Activated T-helper 1 cell treated with Interleukin-2 at 50 U/mL for 16 hours (primary cell): ENCODE measurements around the gene SLC38A11.

ENCODE experiments used
- DNase-seq: peaks from one replicate; pipeline ENCODE4 v3.0.0-alpha.2; 2020; ENCODE audit warnings: low read depth

The SLC38A11 gene

DNA sequence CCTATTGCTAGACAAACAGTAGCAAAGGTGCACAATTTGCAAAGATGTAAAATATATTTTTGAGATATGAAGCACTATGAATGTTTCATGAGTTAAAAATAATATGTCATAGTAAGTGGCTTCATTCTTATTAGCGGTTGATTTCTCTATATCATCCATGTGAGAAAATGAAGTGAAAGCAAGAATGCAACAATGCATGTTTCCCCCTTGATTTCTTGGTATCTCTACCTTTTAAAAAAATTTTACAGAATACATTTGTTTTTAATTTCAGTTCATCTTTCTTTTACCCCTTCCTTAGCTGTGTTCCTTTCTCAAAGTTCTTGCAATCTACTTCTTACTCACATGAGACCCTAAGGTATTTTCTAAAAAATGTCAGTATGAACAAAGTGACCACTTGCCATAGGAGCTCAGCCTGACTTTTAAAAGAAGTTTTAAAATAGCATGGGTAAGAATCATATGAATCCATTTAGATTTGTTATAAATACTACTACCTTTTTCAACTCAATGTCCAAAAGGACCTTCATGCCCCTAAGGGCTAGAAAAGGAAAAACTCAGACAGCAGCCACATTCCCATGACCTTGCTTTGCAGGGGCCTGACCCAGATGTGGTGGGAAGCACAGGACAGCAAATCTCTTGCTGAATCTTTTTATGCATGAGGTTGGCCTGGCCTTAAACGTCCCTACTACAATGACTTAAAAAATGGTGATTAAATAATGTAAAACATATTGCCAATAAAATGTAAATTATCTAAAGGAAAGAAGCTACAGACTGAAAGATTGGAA is 14.8 kb upstream of the SLC38A11 start:
- no peak for DNase-seq

DNA sequence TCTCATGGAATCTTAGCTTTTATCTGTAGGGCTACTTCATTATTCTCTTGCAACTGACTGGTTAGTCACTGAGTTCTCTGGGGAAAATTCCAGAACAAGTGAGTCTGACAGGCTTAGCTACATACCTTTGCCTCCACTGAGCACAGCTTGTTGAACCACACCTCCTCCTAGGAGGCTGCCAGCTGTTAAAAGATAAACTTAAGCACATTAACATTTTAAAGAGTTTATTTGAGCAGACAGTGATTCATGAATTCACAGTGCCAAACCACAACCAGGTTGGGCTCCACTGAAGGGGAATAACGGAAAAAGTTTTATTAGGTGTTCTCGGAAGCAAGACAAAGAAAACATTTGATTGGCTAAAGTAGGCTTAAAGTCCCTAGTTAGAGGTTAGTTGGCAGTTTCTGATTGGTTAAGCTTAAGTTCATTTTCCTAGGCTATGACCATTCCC is 12.5 kb upstream of the SLC38A11 start:
- DNase-seq: no peak

DNA sequence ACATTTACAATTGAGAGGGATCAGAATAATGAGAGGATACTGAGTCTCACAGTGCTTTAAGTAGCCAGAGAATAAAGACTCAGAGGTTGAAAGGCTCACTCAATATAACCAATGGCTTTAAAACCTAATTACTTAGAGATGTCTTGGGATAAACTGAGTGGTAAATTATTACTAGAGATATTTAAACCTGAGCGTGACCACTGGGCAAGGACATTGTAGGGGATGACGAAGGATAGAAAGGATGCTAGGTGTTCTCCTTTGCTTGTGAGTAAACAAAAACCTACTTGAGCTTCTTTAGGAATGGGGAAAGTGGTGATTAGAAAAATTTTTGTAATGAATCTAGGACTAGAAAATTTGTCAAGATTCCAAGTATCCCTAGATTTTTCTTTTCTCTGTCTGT is 12.0 kb upstream of the SLC38A11 start:
- no peak for DNase-seq

DNA sequence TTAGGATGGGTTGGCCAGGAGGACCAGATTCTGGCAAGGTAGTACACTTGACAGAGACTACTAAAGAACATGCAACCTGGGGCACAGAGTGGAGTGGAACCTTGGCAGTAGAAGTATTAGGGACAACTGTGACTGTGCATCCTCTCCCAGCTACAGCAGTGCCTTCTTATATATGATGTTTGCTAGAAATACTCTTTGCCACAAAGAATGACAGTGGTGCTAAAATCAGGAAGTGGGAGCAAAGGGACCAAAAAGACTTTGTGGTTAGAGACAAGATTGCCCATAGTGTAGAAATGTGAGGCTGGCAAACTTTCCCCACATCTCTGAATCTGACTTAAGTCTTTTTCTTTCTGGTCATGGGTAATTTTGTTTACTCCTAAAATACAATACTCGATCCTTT is 9.4 kb upstream of the SLC38A11 start:
- no peak for DNase-seq

DNA sequence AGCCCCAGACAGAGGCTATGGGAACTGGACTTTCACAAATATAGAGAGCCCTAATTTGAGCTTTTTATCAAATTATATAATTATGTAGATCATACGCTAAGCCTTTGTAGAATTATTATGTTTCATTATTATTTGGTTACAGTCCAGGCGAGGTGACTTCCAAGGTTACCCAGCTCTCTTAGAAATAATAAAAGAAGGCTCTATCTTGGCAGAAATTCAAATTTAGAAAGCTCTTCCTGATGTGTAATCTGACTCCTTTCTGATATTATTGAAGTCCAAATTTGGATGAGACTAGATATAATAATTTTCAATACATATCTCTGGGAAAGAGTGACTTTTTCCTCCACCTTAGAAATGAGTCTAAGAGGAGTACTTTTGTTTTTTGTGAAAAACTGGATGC is 4.8 kb upstream of the SLC38A11 start:
- DNase-seq: no peak

DNA sequence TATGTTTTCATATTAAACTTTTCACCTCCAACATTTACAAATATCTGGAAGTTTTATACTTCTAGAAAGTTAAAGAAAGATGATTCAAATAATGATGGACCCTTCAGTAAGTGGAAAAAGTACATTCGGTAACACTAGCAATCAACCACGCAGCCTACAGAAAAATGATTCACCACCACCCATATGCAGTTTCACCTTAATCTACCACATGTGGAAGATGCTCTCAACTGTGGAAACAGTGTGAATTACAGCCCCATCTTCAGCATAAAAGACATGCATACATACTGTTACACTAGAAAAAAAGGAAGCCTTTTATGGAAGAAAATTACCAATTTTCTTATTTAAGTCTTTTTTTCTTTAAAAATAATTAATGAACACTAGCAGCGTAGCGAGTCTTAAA is 1.1 kb downstream of the SLC38A11 start:
- DNase-seq: no peak

DNA sequence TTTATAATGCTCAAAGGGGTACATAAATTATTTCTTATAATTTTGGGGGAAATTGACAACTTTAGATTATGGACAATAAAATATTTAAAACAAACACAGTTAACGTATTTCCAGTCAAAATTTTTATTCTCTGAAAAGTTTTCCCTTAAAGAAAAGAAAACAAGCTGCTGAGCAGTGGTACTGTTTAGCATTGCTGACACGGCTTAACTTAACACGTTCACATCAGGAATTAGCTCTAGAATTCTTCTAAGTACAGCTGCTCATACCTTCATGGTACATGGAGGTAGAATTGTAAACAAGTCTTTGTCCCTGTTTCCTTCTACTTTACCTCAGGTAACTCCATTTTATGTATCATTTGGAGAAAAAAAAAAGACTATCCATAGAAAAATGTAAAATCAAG is 2.0 kb downstream of the SLC38A11 start:
- DNase-seq: no peak

DNA sequence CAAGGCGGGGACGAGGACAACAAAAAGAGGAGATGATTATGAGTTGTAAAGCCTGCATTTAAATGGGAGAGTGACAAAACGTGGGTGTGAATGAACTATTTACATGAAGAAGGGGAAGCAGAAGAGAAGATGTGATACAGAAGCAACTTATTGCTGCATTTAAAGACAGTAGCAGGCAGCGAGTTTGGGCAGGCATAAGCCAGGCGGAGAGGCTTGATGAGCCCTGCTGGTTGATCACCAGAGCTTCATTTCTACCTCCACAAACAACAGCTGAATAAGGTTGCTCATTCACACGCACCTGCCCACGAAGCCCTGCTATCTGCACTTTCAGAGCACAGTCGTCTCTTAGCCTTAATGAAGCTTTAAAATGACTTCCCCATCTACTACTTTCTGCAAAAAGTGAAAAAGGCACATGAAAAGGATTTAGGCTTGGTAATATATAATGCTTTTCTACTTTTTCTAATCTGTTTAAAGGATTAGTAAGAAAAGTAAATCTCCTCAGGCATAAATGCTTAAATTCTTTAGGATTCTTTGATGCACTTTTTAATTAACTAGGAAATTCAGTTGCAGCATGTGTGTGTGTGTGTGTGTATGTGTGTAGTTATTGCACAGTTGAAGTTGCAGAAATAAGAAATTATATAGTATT is 3.1 kb downstream of the SLC38A11 start:
- no peak for DNase-seq

DNA sequence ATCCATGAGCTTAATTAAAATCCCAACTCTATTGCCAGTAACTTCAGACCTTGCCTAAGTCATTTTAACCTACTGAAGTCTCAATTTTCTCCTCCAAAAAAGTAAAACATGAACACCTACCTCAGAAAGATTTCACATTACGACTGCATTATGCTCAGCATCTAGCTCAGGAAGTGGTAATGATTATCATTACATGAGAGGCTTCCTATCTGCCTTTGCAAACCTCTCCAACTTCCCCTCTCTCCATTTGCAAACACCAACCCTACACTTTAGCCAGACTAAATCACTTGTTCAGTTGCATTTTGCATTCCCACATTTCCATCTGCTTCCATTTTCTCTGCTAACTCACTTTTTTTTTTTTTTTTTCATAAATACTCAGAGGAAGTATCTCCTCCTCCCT is 6.8 kb downstream of the SLC38A11 start:
- DNase-seq: no peak

DNA sequence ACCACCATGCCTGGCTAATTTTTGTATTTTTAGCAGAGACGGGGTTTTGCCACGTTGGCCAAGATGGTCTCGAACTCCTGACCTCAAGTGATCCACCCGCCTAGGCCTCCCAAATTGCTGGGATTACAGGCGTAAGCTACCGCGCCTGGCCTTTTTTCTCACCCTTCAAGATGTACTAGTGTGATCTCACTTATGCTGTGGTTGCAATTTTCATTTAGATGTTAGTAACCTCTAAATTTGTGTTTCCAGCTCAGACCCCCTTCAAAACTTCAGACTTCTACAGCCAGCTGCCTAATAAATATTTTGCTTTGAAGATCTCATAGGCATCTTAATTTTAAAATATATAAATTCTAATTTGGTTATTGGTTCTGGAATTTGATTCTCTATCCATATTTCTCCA is 8.0 kb downstream of the SLC38A11 start:
- DNase-seq: no peak

DNA sequence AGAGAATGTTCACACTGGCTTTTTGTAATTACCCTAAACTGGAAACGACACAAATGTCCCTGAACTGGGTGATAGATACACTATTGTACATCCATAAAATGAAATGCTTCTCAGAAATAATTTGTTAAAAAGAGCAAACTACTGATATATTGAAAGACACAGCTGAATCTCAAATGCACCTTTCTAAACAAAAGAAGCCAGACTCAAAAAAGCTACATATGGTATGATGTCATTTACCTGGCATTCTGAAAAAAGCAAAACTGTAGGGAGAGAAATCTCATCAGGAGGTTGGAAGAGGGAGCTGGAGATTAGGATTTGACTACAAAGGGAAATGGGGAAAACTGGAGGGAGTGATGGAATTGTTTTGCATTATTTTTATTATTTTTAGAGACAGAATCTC is 12.0 kb downstream of the SLC38A11 start:
- no peak for DNase-seq

DNA sequence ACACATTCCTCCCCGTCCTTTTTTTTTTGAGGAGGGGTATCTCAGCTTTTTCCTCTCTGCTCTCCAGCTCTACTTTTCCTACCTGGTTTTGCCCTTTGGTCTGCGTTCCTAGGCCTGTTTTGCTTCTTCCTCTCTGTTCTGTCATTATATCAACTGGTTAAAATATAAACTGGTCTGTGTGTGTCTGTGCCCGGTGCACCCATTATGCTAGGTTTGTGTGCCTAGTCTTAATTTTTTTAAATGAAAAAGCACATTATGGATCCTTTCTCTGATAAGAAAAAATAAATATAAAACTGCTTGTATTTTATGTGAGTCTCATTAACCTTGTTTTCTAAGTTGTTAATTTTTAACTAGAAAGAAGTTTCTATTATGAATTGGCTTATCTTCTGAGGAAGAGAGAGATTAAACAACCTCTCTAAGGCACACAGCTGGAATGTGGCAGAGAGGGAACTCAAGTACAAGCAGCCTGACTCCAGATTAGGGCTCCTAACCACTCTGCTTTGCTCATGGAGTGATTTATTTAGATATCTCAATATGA is 17.4 kb downstream of the SLC38A11 start:
- no peak for DNase-seq

DNA sequence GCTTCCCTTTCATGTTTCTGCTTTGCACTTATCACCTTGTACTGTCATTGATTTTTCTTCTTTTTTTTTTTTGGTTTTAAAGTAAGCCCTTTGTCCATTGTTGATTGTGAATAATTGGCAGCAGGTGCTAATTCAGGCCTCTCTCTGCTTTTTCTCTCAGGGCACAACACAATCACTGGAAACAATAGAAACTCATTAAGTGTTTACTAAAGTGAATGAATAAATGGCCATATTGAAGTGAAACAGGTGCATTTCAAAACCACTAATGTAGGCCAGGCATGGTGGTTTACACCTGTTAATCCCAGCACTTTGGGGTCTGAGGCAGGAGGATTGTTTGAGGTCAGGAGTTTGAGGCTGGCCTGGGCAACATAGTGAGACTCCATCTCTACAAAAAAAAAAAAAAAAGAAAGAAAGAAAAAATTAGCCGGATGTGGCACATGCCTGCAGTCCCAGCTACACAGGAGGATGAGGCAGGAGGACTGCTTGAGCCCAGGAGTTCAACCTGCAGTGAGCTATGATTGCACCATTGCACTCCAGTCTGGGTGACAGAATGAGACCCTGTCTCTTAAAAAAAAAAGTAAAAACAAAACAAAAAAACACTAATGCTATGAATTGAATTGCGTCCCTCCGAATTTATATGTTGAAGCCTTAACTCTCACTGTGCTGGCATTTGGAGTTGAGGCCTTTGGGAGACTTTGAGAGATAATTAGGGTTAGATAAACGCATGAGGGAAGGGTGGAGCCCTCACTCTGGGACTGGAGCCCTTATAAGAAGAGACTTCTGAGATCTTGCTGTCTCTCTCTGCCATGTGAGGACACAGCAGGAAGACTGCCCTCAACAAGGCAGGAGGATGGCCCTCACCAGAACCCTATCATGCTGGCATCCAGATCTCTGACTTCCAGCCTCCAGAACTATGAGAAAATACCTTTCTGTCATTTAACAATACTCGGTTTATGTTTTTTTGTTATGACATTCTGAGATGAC is 19.9 kb downstream of the SLC38A11 start:
- no peak for DNase-seq

DNA sequence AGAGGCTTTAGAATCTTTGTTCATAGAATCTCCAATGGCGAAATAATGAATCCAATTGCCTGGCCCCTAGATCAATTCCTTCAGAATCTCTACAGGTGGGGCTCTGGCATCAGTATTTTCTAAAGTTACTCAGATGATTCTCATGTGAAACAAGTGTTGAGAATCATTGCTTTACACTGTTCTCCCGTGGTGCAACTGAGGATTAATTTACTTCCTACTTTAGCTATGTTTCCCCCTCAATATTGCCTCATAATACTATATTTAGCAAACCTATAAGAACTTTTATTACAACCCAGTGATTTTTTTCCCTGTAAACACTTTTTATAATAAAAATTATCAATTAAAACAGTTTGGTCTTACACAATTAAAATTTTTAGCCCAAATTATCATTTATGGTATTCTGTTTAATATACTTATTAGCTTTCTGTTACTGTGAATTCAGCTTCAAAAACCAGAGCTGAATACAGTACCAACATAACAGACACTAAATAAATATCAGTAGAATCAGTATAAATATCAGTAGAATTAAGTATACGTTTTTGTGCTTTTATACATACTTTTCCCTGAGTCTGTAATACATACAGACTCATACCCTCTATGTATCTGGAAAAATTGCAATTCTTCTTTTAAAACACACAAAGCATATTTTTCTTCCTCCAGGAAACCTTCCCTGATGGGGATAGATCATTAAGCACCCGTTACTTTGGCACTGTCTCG is 20.8 kb downstream of the SLC38A11 start:
- DNase-seq: no peak

DNA sequence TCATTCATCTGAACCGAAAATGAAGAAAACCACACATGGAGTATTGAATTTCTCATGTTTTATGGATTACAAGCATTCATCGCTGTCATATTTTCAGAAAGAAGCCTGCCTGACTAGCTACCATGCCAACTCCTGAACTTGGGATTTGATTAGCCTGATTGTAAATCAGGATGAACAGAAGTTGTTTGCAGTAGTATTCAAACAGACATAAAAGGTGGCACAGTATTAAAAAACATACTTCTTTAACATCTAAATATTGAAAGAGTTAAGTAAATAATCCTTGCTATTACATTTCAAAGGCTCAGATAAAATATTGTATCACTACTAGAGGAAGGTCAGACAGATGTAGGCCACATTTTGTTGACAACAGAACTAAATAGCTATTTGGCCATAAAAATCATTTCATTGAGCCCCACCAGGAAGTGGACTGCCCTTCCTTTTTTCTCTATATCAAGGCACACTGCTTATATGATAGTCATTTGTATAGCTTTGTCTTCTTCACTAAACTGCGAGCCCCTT is 21.6 kb downstream of the SLC38A11 start:
- DNase-seq: no peak

DNA sequence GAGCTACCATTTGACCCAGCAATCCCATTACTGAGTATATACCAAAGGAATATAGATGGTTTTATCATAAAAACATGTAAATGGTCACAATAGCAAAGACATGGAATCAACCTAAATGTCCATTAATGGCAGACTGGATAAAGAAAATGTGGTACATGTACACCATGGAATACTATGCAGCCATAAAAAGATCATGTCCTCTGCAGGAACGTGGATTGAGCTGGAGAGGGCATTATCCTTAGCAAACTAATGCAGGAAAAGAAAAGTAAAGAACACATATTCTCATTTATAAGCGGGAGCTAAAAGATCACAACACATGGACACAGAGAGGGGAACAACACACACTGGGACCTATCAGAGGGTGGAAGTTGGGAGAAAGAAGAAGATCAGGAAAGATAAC is 22.9 kb downstream of the SLC38A11 start:
- no peak for DNase-seq

DNA sequence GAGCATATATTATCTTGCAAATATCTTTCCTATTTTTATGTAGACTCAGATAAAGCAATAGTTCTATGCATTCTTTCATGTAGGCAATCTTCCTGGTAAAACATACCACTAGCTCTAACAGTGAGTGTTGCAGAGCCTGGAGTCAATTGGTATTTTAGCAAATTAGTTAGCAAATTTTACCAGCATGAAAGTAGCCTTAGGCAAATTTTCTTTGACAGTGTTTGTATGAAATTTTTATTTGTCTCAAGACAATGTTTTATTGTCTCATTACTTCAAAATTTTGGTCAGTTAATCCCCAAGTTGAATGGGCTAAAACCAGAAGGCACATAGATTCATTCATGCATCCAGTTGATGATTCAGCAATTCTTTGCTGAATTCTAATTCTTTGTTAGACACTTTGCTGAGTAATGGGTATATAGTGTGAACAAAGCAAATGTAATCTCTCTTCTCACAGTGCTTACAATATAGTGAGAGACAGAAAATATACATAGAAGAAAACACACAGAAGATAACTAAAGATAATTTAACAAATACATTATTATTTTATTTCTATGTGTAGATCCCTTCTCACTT is 27.1 kb downstream of the SLC38A11 start:
- no peak for DNase-seq

DNA sequence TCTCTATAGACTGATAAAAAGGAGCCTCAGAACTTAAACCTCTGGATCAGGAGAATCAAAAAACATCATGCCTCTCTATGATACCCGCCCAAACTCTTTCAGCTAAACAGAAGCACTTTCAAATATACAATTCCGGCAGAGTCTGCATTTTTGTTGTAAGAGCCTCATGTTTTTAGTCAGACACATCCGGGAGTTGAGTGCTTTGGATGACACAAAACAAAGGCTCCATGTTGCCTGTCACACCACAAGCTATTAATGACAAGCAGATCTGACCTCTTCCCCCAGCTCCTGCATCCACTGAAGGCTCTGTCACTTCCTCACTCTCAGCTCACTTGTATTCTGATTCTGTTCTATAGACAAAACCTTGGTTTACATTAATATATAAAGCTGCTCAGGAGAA is 33.2 kb downstream of the SLC38A11 start:
- no peak for DNase-seq

DNA sequence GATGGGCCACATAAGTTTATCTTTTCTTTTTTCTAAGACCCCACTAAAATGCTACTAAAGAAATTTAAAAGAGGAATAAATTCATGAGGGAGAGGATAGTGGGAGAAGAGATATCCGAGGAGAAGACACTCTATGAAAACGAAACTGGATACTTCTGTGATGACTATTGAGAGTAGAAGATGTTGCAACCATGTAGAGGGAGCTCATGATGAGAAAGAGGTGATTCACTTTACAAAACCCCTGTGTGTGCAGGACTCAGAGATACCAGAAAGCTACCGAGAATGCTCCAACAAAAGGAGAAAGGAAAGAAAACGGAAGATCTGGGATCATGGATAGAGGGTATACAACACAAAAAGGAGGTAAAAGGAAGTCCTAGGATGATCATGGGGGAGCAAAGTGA is 34.9 kb downstream of the SLC38A11 start:
- DNase-seq: no peak

DNA sequence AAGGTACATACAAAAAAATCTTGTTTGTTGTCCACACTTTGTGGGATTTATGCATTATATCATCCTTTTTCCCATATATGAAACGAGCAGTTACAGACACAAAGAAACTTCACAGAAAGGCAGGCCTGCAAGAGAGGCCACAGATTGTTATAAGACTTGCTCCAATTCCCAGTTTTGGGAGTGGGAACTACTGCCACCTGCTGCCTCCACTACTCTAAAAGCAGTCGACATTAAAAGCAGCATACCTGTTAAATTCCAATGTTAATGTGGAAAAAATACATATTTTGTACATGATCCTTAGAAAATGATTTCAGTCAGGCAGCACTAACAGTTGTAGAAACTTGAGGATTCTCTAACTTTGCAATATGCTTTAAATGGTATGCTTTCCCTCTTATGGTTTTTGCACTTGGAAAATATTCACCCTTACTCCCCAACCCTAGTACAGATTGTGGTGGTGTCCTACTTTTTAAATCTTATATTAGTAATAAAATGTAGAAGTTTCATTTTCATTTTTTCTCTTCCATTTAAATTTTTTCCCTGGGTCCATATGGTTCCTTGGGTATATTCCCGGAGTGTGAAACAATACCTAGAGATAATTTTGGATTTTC is 37.9 kb downstream of the SLC38A11 start:
- no peak for DNase-seq

DNA sequence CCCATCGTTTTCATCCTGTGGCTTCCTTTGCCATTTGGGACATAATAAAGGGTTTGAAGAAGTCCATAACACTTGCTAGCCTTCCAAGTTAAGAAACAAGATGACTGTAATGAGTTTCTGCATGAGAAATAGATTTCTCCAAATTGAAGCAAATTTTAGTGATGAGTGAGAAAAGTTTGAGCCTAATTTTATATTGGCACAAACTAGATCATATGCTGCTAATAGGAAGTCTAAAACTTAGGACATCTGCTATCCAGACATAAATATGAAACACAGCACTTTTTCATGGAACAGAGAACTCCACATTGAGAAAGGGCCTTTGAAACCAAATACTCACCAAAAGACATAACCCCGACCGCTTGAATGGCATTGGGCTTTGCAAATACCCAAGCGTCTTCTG is 39.8 kb downstream of the SLC38A11 start:
- no peak for DNase-seq
